DMS114 treated with DMSO at 0.1 percent for 48 hours (cell line): ENCODE measurements around the gene BRAT1.

Experiments used
- DNase-seq: peaks from one replicate; lab custom pipeline; 2025; ENCODE audit not compliant: unreplicated experiment; lab: John Stamatoyannopoulos, UW

Gene BRAT1

GRCh38 chr7:2585446-2585845 is 30.1 kb upstream of the BRAT1 start:
- no peak for DNase-seq

- DNase-seq = no peak
Measured at GRCh38 chr7:2583798-2584580, 28.7 kb upstream of the BRAT1 start.

GRCh38 chr7:2582006-2582735 is 26.8 kb upstream of the BRAT1 start:
- no peak for DNase-seq

GRCh38 chr7:2580636-2581035 is 25.3 kb upstream of the BRAT1 start:
- no peak for DNase-seq

- DNase-seq = no peak
Measured at GRCh38 chr7:2577914-2578680, 22.8 kb upstream of the BRAT1 start.

GRCh38 chr7:2576742-2577491 is 21.6 kb upstream of the BRAT1 start:
- no peak for DNase-seq

GRCh38 chr7:2575733-2576340 is 20.5 kb upstream of the BRAT1 start:
- no peak for DNase-seq

- no peak for DNase-seq
Measured at GRCh38 chr7:2575046-2575732, 19.9 kb upstream of the BRAT1 start.

- DNase-seq = no peak
Measured at GRCh38 chr7:2573761-2574160, 18.4 kb upstream of the BRAT1 start.

- DNase-seq = no peak
Measured at GRCh38 chr7:2572101-2572842, 16.9 kb upstream of the BRAT1 start.

- no peak for DNase-seq
Measured at GRCh38 chr7:2571409-2571808, 16.1 kb upstream of the BRAT1 start.

- no peak for DNase-seq
Measured at GRCh38 chr7:2570021-2570420, 14.7 kb upstream of the BRAT1 start.

GRCh38 chr7:2569421-2569820 is 14.1 kb upstream of the BRAT1 start:
- no peak for DNase-seq

GRCh38 chr7:2568521-2569223 is 13.3 kb upstream of the BRAT1 start:
- no peak for DNase-seq

GRCh38 chr7:2567679-2568278 is 12.5 kb upstream of the BRAT1 start:
- no peak for DNase-seq

- no peak for DNase-seq
Measured at GRCh38 chr7:2566890-2567678, 11.8 kb upstream of the BRAT1 start.

- DNase-seq = no peak
Measured at GRCh38 chr7:2566348-2566889, 11.1 kb upstream of the BRAT1 start.
